ENCODE results near the gene PAPPA.

DNA sequence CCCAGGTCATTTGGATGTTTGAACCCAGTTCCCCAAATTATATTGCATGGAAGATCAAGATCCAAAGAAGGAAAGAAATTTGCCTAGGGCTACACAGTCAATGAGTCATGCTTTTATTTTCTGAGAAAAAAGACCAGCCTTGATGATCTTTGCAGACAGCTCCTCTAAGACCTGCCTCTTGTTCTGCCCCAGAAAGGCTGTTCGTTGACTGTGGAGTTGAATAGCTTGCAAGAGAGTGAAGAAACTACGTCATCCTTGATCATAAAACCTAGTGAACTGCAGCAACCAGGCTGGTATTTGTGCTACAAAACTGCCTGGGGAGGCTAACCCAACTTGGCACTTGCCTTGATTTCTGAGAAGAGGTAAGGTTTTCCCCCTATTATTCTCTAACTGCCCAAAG is 263.9 kb downstream of the PAPPA start:
- TF ChIP-seq CTCF (IDR thresholded peaks at IDR 0.05): no peak
- TF ChIP-seq POLR2A (IDR thresholded peaks at IDR 0.05): no peak
- TF ChIP-seq POLR2AphosphoS5 (IDR thresholded peaks at IDR 0.05): no peak

Measured in suprapubic skin (tissue), 4 donors.